HEK293 (cell line): ENCODE measurements around the gene OR2AG2.

ENCODE experiments used
- KLF10 ChIP-seq: fragments of 450-650 bp; IDR thresholded peaks from 2 replicates; pipeline ENCODE4 v1.5.1; 2018; ENCODE audit warnings: missing biosample characterization, mild to moderate bottlenecking, missing genetic modification characterization
- SP2 ChIP-seq: fragments of 450-650 bp; formaldehyde crosslinking; IDR thresholded peaks from 2 replicates; pipeline ENCODE4 v1.5.1; 2016; ENCODE audit warnings: missing biosample characterization, missing genetic modification characterization
- YY1 ChIP-seq: fragments of 450-650 bp; formaldehyde crosslinking; IDR thresholded peaks from 2 replicates; pipeline ENCODE4 v1.5.1; 2018; ENCODE audit warnings: missing biosample characterization, missing genetic modification characterization
- ZIC2 ChIP-seq: fragments of 450-650 bp; formaldehyde crosslinking; IDR thresholded peaks from 2 replicates; pipeline ENCODE4 v1.5.1; 2016; ENCODE audit warnings: missing biosample characterization, missing genetic modification characterization
- ZNF138 ChIP-seq: fragments of 450-650 bp; formaldehyde crosslinking; IDR thresholded peaks from 2 replicates; pipeline ENCODE4 v1.5.1; 2016; ENCODE audit warnings: missing biosample characterization, missing genetic modification characterization, borderline replicate concordance
- ZNF221 ChIP-seq: fragments of 450-650 bp; formaldehyde crosslinking; IDR thresholded peaks from 2 replicates; pipeline ENCODE4 v1.5.1; 2017; ENCODE audit warnings: missing biosample characterization, missing genetic modification characterization, borderline replicate concordance
- ZNF529 ChIP-seq: fragments of 450-650 bp; formaldehyde crosslinking; IDR thresholded peaks from 2 replicates; pipeline ENCODE4 v1.5.1; 2017; ENCODE audit warnings: missing genetic modification characterization, missing biosample characterization; ENCODE audit not compliant: insufficient replicate concordance
- ZNF654 ChIP-seq: fragments of 450-650 bp; formaldehyde crosslinking; IDR thresholded peaks from 2 replicates; pipeline ENCODE4 v1.5.1; 2016; ENCODE audit warnings: low read depth, missing biosample characterization, missing genetic modification characterization
- TF ChIP-seq, protein P1 (sequence below): fragments of 450-650 bp; formaldehyde crosslinking; IDR thresholded peaks from 2 replicates; pipeline ENCODE4 v1.5.1; 2017; ENCODE audit warnings: missing biosample characterization, missing genetic modification characterization
- TF ChIP-seq, protein P2 (sequence below): fragments of 450-650 bp; formaldehyde crosslinking; IDR thresholded peaks from 2 replicates; pipeline ENCODE4 v1.5.1; 2016; ENCODE audit warnings: missing biosample characterization, missing genetic modification characterization, borderline replicate concordance
- TF ChIP-seq, protein P3 (sequence below): fragments of 450-650 bp; formaldehyde crosslinking; IDR thresholded peaks from 2 replicates; pipeline ENCODE4 v1.5.1; 2016; ENCODE audit warnings: missing biosample characterization, missing genetic modification characterization
- TF ChIP-seq, protein P4 (sequence below): fragments of 450-650 bp; formaldehyde crosslinking; IDR thresholded peaks from 2 replicates; pipeline ENCODE4 v1.5.1; 2016; ENCODE audit warnings: missing biosample characterization, missing genetic modification characterization
- TF ChIP-seq, protein P5 (sequence below): fragments of 450-650 bp; formaldehyde crosslinking; IDR thresholded peaks from 2 replicates; pipeline ENCODE4 v1.5.1; 2016; ENCODE audit warnings: missing biosample characterization, missing genetic modification characterization

DNA sequence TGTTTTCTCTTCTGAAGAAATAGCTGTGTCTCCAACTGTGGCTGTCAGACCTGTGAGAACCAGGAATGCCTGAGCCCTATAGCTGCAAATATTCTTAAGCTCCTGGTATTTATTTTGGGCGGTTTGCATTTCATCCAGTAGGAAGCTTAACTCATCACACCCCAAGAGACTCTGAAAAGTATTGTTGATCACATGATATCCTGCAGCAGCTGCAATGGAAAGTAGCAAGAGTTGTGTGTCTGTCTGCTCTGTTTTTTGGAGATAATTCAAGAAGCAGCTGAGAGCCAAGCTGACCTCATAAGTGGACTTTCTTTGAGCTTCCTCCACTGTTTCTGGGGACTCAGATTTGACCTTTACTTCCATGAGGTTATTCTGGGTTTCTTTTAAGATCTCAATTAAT is 52.2 kb downstream of the OR2AG2 start:
- TF ChIP-seq, protein P1, sequence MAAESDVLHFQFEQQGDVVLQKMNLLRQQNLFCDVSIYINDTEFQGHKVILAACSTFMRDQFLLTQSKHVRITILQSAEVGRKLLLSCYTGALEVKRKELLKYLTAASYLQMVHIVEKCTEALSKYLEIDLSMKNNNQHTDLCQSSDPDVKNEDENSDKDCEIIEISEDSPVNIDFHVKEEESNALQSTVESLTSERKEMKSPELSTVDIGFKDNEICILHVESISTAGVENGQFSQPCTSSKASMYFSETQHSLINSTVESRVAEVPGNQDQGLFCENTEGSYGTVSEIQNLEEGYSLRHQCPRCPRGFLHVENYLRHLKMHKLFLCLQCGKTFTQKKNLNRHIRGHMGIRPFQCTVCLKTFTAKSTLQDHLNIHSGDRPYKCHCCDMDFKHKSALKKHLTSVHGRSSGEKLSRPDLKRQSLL (tag by site-specific recombination), result no peak
- TF ChIP-seq, protein P2, sequence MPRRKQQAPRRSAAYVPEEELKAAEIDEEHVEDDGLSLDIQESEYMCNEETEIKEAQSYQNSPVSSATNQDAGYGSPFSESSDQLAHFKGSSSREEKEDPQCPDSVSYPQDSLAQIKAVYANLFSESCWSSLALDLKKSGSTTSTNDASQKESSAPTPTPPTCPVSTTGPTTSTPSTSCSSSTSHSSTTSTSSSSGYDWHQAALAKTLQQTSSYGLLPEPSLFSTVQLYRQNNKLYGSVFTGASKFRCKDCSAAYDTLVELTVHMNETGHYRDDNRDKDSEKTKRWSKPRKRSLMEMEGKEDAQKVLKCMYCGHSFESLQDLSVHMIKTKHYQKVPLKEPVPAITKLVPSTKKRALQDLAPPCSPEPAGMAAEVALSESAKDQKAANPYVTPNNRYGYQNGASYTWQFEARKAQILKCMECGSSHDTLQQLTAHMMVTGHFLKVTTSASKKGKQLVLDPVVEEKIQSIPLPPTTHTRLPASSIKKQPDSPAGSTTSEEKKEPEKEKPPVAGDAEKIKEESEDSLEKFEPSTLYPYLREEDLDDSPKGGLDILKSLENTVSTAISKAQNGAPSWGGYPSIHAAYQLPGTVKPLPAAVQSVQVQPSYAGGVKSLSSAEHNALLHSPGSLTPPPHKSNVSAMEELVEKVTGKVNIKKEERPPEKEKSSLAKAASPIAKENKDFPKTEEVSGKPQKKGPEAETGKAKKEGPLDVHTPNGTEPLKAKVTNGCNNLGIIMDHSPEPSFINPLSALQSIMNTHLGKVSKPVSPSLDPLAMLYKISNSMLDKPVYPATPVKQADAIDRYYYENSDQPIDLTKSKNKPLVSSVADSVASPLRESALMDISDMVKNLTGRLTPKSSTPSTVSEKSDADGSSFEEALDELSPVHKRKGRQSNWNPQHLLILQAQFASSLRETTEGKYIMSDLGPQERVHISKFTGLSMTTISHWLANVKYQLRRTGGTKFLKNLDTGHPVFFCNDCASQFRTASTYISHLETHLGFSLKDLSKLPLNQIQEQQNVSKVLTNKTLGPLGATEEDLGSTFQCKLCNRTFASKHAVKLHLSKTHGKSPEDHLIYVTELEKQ, result no peak
- TF ChIP-seq, protein P3, sequence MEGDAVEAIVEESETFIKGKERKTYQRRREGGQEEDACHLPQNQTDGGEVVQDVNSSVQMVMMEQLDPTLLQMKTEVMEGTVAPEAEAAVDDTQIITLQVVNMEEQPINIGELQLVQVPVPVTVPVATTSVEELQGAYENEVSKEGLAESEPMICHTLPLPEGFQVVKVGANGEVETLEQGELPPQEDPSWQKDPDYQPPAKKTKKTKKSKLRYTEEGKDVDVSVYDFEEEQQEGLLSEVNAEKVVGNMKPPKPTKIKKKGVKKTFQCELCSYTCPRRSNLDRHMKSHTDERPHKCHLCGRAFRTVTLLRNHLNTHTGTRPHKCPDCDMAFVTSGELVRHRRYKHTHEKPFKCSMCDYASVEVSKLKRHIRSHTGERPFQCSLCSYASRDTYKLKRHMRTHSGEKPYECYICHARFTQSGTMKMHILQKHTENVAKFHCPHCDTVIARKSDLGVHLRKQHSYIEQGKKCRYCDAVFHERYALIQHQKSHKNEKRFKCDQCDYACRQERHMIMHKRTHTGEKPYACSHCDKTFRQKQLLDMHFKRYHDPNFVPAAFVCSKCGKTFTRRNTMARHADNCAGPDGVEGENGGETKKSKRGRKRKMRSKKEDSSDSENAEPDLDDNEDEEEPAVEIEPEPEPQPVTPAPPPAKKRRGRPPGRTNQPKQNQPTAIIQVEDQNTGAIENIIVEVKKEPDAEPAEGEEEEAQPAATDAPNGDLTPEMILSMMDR, result no peak
- no peak for TF ChIP-seq ZNF654 (tag by site-specific recombination)
- TF ChIP-seq ZNF221, result no peak
- no peak for TF ChIP-seq ZNF138
- no peak for TF ChIP-seq ZIC2
- TF ChIP-seq, protein P4, sequence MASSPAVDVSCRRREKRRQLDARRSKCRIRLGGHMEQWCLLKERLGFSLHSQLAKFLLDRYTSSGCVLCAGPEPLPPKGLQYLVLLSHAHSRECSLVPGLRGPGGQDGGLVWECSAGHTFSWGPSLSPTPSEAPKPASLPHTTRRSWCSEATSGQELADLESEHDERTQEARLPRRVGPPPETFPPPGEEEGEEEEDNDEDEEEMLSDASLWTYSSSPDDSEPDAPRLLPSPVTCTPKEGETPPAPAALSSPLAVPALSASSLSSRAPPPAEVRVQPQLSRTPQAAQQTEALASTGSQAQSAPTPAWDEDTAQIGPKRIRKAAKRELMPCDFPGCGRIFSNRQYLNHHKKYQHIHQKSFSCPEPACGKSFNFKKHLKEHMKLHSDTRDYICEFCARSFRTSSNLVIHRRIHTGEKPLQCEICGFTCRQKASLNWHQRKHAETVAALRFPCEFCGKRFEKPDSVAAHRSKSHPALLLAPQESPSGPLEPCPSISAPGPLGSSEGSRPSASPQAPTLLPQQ, result no peak
- no peak for TF ChIP-seq KLF10 (tag by site-specific recombination)
- TF ChIP-seq, protein P5, sequence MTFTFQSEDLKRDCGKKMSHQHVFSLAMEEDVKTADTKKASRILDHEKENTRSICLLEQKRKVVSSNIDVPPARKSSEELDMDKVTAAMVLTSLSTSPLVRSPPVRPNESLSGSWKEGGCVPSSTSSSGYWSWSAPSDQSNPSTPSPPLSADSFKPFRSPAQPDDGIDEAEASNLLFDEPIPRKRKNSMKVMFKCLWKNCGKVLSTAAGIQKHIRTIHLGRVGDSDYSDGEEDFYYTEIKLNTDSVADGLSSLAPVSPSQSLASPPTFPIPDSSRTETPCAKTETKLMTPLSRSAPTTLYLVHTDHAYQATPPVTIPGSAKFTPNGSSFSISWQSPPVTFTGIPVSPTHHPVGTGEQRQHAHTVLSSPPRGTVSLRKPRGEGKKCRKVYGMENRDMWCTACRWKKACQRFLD (tag by site-specific recombination), result no peak
- no peak for TF ChIP-seq ZNF529 (tag by site-specific recombination)
- no peak for TF ChIP-seq SP2 (tag by site-specific recombination)
- no peak for TF ChIP-seq YY1 (tag by site-specific recombination)
